ENCODE measurements around the gene DLX2.

DLX2 gene

DNA sequence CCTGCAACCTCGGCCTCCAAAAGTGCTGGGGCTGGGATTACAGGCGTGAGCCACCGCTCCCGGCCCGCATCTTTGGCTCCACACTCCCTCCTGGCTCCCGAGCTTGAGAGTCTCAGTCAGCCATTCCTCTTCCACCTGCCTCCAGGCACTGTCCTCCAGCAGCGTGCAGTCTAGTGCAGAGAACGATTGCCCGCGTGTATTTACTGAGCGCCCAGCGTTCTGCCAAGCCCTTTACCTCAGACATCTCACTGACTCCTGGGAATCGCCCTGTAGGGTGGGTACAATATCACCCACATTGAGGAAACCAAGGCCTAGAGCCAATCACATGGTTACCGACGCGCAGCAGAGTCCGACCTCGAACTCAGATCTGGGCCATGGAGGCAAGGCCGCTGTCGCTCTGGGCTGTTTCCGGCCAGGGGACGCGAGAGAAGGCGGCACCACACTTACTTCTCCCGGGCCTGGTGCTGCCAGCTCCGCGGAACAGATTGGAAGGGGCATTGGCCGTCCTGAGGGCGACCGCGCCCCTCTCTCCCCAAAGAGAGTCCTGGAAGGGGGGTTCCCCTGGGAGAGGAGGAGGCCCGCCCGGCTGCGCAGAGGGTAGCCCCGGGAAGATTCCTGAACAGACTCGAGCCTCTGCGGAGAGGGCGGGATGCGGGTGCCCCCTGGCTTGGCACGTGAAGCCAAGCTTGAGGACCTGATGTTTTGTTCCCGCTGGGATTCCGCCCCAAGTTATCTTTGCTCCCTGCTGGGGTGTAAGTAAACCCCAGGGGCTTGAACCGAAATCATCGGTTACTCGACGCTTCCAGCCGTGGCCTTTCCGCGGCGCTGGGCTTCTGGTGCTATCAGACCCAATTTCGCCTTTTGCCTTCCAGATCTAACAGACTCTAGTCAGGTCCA, 5.2 kb upstream of the DLX2 start:
- no peak for DNase-seq (ENCODE audit: low read depth)

DNA sequence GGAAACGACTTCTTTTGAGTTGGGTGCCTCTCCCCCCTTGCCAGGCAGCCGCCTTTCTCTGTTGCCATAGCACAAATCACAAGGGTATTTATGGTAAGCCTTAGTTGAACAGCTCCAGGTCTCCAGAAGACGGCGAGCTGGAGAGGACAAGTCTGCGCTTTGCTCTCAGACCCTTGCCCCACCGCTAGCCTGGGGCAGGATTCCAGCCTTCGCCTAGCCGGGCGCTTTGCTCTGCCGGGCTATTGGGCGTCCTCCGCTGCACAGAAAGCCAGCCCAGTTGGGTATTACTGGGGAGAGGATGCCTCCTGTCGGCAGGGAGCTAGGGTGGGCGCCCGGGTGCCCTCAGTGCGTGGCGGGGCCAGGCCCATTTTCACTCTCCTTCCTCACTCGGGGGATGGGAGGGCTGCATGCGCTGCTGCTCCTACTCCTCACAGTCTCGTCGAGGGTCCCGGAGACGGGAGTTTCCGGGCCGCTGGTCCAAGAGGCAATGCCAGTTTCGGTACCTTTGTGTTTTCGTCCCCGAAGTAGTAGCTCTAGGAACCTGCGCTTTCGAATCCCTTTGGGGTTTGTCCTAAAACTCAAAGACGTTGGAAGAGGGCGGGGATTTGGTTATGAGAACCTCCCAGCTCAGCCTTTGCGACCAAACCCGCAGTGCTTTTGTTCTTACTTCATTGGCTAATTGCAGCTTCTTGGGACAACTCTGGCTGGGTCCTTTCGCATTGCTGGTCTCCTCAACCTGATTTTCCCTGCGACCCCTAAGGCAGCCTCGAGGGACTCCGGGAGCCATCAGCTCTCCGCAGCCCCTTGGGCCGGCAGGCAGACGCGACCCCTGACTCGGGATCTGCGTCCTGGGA, 3.6 kb upstream of the DLX2 start:
- DNase-seq (ENCODE audit: low read depth), result no peak

DNA sequence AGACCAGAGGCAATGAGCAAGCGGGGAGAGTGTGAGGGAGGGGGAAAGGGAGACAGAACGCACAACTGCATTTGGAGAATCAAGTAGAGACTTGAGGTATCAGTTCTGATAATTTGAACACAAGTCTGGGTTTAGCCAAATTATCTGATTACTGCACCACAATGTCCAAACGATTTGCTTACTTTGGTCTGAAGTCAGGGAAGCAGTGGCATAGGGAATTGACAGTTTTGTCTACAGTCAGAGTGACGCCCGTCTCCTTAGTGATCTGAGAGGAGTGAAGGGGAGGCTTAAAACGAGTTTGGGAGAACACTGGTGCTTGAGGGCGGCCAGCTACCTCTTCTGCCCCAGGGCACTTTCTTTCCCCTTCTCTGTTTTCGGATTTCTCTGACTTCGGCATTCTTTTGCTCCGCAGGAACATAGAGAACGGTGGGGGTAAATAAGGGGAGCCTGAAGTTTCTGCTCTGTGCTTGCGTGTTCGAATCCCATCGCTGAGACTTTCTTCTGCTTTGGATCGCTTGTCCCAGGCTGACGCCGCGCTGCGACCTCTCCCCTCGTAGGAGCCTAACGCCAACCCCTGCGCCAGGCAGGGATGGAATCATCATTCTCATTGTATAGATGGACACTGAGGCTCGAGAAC, 2.9 kb upstream of the DLX2 start:
- DNase-seq (ENCODE audit: low read depth), result no peak

DNA sequence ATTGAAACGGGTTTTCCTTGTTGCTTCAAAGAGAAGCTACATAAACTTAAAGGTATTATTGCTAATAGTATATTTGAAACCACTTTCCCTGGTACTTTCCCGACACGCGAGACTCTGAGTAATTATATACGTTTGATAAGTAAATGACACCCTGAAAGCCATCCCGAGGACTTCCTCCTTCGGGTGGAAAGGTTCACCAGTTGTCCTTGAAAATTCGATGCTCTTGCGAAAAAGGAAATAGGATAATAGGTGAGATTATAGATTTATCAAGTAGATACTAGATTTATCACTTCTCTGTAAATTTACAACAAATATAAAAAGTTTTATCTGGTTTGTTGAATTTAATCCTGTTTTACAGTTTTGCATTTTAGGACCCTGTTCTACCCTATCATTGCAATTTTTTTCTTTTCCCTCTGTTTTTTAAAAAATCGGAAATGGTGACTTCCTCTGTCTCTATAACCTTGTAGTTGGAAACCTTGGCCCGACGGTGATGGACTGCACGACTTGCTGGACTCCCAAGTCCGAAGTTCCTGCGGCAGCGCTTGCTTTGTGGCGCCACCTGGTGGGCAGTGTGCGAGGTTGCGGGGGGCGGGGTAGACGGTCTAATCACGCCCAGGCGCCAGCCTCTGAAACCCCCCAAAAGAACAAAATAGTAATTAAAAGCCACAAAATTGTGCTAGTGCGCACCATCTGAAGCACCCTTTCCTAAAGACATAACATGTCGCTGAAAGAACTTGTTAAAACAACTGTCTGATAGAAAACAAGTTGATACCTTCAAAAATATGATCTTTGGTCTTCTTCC, 972 bp upstream of the DLX2 start:
- DNase-seq (ENCODE audit: low read depth), result peak; percentile 76

DNA sequence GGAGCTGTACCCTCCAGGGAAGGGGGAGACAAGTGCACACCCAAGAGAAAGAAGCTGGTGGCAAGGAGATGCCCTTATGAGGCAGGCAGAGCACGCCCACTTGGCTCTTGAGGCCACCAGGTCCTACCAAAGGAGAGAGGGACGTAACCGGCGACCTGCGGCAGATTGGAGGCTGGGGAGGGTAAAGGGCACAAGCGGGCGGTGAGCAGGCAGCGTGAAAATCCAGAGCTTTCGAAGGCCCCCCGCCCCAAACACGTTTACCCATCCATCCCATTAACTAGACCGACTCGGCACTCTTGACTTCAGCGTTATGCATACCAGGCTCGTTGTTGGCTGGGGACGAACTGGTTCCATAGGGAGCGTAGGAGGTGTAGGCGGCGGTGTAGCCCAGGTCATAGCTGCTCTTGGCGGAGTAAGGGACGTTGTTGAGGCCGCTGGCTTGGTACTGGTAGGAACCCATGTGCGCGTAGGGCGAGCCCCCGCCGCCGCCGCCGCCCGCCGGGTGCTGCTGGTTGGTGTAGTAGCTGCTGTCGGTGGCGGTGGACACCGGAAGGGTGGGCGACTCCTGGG, 794 bp downstream of the DLX2 start:
- no peak for DNase-seq (ENCODE audit: low read depth)

DNA sequence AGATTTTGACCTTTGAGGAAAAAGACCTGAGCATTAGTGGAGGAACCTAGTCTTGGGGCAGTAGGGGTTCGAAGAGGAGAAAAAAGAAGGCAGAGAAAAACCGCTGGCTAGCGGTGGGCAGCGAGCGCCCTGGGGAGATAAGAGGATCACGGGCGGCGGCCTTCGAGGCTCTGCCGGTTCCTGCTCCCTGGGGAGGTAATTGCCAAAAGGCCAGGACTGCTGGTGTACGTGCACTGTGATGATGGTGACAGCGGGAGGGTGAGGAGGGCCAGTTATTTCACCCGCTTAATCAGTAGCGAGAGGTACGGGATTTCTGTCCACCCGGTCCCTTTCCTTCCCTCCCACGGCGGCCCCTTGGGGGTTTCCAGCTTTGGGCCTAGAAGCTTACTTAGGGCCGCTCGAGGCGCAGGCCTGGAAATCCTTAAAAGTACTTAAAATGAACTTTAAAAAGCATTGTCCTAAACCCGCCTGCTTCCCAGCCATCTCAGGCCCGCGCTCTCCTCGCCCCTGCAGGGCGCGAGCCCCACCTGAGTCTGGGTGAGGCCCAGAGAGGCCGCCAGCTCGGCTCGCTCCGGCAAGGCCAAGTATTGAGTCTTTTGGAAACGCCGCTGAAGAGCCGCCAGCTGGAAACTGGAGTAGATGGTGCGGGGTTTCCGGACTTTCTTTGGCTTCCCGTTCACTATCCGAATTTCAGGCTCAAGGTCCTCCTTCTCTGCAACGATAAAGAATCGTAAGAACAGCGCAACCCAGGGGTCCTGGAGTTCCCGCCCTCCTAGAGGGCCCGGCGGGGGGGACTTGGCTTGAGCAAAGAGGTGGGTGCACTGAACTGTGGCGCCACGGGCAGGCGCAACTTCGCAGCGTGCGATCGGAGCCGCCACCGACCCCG, 1.5 kb downstream of the DLX2 start:
- DNase-seq (ENCODE audit: low read depth), result no peak

DNA sequence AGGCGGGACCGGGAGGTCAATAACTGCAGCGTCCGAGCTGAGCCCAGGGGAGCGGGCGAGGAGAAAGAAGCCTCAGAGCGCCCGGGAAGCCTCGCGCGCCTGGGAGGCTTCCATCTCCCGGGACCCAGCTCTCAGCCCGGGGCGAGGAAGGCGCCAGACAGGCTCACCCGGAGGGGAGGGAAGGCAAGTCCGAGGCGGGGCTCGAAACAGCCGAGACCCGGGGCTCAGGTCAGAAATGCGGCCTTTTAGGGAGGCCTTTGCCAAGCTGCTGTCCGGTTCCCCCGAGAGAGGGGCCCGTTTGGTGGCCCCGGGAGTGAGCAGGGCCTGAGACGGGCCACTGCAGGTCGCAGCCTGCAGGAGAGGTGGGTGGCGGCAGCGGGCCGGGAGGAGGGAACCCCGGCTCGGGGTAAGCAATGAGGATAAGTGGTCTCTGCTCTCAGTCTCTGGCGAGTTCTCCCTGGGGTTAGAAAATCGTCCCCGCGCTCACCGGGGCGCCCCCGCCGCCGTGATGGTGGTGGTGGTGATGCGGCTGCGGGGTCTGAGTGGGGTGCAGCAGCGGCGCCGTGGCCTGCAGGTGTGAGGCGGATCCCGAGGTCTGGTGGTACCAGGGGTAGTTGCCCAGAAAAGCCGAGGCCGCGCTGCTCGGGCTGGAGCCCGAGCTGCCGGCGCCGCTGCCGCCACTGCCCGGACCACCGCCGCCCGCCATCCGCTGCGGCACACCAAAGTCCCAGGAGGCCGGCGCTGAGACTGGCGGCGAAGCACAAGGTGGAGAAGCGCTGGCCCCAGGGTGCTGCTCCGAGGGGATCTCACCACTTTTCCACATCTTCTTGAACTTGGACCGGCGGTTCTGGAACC, 2.4 kb downstream of the DLX2 start:
- DNase-seq (ENCODE audit: low read depth), result no peak

DNA sequence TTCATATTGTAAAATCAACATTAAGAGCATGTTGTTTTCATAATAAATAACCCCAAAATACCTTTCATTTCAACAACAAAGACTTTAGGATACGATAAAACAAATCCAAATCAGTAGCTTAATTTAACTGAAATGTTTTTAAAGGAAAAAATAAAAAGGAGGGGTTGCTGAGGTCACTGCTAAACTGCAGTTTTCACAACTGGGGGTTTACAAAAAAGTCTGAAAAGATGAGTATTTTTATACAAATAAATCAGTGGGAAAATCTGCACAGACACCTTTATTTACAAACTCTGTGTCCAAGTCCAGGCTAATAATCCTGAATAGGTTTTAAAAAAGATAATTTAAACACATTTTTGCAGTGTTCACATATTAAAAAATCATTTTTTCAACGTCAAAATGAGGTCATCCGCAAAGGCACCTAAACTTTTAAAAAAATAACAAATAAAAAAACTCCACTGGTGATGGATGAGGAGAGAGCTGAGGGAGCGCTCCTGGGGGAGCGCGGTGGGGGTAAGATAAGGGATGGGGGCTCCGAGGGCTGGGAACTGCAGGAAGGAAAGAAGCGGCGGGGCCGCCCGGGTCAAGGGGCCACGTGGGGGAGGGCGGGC, 3.1 kb downstream of the DLX2 start:
- DNase-seq (ENCODE audit: low read depth), result no peak

DNA sequence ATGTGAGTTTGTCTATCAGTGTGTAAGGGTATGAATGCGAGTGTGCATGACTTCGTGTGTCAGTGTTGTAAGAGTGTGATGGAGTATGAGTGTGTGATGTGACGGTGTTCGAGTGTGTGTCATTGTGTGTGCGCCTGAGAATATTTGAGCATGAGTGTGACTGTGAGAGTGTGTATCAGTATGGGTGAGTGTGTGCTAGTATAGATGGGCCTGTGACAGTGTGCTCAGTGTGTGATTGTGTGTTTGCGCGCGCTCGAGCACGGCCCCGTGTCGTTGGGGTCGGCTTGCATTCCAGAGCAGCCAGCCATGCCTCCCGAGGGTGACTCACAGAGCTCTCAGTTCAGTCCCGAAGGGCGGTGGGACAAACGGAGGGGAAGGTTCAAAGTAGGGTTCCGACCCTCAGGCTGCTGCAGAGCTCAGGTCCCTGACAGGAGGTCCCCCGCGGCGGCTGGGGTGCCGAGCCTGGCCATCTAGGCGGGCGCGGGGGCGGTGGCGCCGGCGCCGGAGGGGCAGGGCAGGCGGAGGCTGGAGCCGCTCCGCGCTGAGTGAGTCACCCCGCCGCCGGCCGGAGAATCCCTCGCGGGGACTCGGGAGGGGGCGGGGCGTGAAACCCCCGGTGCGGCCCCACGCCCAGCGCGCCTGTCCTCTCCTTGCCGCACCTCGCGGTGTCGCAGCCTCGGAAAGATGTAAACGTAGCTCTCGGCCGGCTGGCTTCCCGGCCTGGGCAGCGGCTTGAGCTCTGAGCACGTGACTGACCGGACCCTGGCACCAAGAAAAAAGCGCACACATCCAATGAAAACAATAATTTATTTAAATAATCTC, 3.8 kb downstream of the DLX2 start:
- DNase-seq (ENCODE audit: low read depth), result no peak

DNA sequence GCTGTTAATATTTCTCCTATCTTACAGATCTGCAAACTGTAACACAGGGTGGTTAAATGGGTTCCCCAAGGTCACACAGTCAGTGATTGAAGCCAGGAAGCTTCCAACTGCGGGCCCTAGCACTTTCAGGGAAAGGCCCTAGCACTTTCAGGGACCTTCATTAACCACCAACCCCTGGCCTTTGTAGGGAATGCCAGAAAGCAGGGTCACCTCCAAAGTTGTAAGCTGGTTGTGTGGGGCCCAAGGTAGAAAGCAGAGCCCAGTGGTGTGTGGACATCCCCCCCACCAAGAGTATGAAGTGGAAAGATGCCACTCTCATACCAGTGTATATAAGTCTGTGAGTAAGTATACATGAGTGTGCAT, 4.4 kb downstream of the DLX2 start:
- no peak for DNase-seq (ENCODE audit: low read depth)

DNA sequence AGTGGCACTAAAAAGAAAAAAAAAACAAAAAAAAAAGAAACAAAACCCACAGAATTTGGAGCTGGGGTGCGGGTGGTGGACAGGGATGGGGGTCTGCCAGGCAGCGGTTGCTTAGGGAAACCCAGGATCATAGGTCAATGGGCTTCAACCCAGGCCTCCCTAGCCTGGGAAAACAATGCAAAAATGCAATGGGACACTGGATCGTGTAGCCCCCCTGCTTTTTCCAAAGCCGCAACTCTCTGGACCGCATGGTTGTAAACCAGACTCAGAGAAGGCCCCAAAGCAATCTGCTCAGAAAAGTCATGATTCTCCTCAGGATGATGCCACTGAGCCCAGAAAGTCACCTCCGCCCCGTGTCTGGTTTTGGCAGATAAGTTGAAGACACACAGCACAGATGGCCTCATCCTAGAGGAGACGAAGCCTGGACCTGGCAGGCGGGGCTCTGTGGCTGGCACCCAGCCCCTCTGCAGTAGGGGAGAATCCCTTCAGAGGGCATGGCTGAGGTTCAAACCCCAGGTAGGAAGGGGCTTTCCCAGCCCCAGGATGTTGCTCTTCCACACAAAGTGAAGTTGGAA, 5.1 kb downstream of the DLX2 start:
- DNase-seq (ENCODE audit: low read depth), result no peak

DNA sequence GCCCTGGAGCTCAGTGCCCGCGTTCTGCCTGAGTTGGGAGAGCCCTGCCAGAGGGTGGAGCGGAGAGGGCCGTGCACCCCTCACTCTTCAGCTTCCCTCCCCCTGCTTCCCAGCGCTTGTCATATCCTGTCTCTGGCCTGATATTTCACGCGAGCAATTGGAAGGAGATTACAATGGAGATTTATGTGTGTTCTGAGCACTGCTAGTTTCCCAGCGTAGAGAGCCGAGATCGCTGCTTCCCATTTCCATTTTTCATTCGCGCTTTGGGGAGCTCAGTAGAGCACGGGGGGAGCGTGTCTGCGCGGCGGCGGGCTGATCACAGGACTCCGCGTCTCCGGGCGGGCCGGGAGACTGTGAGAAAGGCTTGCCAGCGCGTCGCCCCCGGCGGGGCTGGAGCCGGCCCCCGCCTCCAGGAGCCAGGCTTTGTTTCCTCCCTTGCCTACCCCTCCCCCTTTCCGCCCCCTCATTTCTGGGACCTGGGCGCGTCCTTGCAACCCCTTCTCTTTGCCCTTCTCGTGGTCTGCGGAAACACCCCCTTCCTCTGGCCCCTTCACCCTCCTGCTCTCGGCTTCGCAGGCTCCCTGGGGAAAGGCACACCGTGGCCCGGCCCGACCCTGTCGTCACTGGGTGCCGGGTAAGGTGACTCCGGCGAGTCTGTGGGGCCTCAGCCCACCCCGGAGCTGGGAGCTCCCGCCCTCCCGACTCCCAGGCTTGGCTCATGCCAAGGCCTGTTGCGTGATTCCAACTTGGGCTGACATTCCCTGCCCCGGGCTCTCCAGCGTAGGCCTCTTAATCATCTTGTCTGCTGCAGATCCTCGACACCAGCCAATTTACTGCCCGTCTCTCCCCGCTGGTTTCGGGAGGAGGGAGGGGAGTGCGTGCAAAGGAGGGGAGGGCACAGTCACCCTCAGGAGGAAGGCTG, 5.8 kb downstream of the DLX2 start:
- DNase-seq (ENCODE audit: low read depth), result no peak

DNA sequence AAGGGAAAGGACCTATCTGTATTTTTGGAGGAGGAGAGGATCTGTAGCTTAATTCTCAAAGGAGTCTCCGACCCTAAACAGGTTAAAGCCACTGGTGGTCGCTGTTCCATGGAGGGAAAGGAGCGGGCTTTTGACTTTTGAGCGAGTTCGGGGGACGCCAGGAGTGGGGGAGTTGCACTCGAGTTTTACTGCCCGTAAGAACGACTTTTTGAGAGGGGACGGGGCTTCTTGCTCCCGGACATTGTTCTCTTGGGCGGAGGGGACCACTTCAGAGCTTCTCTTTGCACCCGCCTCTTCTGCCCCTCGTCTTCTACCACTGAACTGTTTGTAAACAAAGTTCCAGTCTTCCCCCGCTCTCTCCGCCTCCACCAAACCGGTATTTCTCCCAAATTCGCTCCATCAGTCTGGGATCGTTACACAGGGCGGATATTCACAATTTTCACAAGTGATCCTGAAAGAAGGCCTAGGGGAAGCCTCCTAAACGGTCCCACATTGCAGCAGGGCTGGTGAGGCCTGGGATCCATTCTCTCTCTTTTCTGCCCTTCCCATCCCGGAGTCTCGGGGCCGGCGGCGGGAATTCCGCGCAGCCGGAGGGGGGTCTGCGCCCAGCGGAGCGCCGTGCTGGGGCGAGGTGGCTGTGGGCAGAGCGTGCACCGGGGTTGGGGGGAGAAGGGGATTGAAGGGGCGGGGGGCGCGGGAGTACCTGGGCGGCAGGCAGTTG, 6.6 kb downstream of the DLX2 start:
- DNase-seq (ENCODE audit: low read depth), result no peak

DNA sequence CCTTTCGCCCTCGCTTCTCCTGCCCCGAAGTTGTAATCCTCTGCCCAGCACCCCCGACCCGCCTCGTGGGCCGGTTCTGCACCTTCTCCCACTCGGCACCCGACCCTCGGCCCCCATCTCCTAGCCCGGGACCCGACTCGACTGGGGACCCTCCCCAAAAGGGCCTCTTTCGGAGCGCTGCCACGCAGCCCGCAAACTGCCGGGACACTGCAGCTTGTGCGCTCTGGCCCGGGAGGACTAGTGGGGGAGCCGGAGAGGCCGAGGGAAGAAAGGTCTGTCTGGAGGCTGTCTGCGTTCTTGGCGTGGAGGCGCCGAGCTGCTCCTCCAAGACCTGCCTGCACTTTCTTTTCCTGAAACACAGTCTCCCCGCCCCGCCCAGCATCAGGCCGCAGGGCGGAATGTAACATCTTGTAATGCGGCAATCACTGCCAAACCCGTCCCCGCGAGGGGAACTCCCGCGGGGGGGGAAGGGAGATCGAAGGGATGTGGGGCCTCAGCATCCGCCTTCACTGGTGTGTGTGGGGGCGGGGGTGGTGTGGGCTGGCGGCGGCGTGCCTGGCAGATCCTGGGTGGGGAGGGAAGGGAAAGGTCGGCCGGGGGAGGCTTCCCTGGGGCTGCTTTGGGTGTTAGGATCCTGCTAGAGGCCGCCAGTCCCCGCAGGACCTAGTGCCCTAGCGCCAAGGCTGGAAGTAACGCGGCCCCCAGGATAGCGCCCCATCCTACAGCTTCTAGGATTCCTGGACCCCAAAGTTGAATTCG, 7.4 kb downstream of the DLX2 start:
- DNase-seq (ENCODE audit: low read depth), result no peak
